NCI-H187 treated with DMSO at 0.1 percent for 48 hours (cell line): ENCODE results near the gene SEPTIN5.
"Not testable (repeated sequence)": the region's sequence is repeated elsewhere in the genome, so short reads cannot be mapped to it uniquely, and the experiment has no call there.

Experiments
- DNase-seq: peaks from one replicate; lab custom pipeline; 2025; lab: John Stamatoyannopoulos, UW

Gene SEPTIN5

DNA sequence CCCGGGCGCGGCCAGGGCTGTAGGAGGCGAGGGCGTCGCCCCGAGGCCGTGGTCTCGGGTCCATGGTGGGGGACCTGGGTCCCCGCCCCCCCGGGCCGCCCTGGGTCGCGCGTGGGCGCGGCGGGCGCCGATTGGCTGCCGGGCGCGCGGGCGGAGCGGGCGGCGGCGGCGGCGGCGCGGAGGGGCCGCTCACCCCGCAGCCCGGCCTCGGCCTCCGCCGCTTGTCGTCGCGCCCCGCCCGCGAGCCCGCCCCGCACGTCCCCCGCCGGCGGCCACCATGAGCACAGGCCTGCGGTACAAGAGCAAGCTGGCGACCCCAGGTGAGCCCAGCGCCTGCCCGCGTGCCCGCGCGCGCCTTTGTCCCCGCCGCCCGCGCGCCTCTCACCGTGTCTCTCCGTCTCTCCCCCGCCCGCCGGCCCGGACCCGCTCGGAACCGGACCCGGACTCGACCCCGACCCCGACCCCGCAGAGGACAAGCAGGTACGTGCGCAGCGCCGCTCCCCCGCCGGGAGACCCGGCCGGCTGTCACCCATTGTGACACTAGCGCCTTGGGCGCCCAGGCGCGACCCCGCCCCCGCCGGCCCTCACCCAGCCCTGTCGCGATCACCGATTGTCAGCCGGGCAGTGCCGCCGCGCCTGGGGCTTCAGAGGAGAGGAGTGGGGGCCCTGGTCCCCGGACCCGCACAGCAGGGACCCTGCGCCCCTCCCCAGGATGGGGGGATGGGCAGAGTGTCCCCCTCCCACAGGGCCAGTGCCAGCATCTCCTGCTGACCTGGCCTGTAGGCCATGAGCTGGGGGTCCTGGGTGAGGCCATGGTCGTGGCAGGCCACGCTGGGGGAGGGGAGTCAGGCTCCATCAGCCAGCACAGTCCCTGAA lies at the start of gene SEPTIN5:
TSS of gene SEPTIN5 (plus strand) at position 192 of the 876 bp plus-strand sequence. CDS start at position 278, 86 bp downstream.
- no peak for DNase-seq

DNA sequence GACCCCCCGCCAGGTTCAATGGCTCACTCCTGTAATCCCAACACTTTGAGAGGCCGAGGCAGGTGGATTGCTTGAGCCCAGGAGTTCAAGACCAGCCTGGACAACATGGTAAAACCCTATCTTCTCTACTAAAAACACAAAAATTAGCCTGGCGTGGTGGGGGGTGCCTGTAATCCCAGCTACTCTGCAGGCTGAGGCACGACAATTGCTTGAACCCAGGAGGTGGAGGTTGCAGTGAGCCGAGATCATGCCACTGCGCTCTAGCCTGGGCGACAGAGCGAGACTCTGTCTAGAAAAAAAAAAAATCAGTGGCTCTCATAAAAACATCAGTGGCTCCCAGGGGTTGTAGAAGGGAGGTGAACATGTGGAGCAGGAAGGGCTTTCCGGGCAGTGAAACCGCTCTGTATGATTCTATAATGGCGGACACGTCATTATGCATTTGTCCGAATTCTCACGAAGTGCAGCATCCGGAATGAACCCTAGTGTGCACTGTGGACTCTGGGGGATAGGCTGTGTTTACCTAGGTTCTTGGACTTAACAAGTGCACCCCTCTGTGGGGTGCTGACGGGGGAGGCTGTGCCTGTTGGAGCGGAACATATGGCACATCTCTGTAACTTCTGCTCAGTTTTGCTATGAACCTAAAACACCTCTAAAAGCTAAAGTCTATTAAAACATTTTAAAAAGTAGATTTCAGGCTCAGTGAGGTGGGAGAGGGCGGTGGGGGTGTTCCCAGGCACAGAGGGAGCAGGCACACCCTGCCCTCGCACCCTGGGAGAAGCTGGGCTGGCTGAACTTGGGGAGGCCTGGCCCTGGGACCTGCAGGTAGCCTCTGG lies 49.1 kb upstream of the SEPTIN5 start:
- DNase-seq: no peak

DNA sequence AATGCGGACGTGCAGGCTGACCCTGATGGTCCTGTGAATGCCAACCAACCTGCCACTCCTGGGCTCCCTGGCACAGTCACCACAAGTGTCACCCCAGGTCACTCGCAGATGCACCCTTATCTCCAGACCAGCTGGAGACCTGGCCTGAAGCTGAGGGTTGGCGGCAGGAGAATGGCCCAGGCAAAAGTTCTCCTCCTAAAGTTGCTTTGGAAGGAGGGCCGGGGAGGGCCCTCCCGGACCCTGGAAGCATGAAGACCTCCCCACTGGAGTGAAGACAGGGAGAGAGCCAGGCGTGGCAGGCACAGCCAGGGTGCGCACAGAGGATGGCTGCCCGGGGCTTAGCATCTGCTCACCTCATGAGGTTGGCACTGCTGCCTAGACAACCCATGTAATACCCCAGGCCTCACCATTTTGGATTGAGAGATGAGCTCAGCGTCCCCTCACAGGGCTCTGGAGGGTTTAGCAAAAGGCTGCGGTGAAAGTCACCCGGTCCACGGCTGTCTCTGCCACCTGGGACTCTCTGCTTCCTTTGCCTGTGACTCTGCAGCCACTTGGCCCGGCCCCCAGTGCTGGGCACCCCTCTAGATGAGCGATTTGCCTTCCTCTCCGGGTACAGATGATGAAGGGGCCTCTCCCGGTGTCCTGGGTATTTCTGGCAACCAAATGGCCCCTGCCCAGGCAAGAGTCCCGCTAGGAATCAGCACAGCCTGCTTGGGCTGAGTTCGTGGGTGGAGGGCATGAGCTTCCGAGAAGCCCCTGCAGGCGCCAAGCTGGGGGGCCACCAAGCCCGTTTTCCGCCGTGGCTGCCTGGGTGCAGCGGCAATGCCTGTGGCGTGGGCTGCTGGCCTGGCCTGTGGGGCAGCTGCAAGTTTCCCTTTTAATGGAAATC lies 48.3 kb upstream of the SEPTIN5 start:
- DNase-seq: no peak

DNA sequence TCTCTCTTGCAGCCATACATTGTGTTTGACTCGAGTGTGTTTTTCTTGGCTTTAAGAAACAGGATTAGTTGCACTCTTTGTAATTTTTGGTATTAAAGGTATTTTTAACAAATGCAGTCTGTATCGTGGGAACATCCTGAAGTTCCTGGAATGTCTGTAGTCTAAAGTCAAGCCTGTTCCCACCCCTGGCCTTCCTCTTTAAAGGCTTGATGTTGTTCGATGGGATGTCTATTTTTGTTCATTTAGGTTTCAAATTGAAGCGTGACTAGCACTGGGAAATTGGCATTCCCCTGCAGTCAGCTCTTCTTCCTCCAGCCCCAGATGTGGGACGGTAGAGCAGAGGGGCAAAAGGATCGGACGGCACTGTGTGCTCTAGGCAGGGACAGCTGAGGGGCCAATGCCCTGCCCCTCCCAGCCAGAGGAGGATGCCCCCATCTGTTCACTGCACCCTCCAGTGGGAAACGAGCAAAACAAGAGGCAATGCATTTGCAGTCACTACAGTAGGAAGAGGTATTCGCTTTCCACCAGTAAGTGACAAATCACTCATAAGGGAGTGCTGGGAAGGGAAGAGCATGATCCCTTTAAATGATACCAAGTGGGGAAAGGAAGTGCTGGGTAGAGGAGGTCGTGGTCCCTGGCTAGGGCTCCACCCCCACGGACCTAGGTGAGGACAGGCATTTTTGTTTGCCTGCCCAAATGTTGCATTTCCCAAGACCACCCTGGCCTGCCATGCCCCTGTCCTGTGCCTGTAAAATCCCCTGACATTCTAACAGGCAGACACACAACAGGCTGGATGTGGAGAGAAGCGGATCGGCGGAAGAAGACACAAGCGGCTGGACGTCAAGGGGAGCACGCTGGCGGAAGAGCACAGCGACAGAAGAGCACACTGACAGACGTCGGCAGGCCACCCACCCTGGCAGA lies 47.4 kb upstream of the SEPTIN5 start:
- no peak for DNase-seq

DNA sequence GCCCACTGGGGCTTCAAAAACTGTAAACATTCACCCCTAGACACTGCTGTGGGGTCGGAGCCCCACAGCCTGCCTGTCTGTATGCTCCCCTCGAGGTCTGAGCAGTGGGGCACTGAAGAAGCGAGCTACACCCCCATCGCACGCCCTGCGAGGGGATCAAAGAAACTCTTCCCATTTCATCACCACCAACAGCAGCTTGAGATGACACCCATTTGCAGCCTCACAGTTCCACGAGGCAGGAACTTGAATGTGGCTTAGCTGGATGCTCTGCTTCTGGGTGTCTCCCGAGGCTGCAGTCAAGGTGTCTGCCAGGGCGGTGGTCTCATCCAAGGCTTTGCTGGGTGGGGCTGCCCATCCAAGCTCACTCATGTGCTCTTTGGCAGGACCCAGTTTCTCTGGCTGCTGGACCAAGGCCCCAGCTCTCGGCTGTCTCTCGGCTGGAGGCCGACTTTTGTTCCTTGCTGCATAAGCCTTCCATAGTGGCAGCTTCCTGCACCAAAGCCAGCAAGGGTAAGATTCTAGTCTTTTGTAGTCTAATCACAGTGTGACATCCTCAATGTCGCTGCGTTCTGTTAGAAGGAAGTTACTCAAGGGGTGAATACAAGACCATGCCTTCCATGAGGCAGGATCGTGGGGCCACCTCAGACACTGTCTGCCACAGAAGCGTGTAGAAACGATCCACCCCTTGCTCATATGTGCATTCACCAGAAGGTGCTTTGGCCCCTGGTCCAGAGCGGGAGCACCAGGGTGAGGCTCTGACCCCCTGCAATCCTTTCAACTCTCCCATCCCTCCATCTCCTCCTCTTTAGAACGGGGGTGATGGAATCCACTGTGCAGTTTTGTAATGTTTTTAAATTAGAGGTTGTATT lies 46.2 kb upstream of the SEPTIN5 start:
- no peak for DNase-seq

DNA sequence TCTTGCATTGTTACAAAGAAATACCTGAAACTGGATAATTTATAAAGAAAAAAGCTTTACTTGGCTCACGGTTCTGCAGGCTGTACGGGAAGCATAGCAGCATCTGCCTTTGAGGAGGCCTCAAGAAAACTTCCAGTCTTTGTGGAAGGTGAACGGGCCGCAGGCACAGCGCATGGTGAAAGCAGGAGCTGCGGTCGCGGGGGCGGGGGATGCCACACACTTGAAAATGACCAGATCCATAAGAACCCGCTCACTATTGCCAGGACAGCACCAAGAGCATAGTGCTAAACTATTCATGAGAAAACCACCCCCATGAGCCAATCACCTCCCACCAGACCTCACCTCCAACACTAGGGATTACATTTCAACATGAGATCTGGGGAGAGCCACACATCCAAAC lies 45.6 kb upstream of the SEPTIN5 start:
- no peak for DNase-seq

DNA sequence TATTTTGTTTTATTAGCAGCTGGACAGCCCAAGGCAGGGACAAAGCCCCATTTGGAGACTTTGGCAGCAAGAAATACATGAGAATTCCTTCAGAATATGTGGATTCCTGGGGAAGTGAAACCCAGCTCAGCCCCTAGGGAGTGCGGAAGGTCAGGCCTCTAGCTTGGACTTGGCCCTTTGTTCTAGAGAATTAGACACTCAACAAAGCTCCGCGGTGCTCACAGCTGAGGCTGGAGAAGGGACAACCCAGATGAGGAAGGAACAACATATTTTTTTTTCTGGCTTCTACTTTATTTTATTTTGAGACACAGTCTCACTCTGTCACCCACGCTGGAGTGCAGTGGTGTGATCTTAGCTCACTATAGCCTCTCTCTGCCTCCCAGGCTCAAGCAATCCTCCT lies 44.7 kb upstream of the SEPTIN5 start:
- no peak for DNase-seq

DNA sequence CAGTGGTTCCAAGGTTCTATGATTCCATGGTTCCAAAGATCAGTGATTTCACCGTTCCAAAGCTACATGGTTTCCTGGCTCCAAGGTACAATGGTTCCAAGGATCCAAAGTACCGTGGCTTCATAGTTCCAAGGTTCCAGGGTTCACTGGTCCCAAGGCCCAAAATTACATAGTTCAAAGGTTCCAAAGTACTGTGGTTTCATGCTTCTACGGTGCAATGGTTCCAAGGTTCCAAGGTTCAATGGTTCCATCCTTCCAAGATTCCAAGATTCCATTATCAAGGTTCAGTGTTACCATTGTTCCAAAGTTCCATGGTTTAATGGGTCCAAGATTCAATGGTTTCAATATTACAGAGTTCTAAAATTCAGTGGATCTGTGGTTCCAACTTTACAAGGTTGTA lies 43.0 kb upstream of the SEPTIN5 start:
- no peak for DNase-seq

DNA sequence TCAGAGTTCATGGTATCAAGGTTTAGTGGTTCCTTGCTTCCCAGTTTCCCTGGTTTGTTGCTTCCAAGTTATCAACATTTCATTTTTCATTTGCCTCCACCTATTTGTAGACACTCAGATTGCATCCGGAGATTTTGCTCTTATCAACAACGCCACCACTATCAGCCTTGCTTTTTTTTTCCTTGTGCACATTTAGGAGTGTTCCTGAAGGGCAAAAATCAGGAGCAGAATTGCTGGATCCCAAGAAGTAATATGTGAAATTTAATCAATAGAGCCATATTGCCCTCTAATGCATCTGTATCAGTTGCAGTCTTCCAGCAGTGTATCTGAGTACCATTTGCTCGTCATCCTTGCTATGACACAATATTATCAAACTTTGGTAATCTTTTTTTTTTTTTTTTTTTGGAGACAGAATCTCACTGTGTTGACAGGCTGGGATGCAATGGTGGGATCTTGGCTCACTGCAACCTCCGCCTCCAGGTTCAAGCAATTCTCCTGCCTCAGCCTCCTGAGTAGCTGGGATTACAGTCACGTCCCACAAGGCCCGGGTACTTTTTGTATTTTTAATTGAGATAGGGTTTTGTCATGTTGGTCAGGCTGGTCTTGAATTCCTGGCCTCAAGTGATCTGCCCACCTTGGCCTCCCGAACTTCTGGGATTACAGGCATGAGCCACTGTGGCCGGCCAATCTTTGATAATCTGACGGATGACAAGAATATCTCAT lies 42.1 kb upstream of the SEPTIN5 start:
- DNase-seq: no peak

DNA sequence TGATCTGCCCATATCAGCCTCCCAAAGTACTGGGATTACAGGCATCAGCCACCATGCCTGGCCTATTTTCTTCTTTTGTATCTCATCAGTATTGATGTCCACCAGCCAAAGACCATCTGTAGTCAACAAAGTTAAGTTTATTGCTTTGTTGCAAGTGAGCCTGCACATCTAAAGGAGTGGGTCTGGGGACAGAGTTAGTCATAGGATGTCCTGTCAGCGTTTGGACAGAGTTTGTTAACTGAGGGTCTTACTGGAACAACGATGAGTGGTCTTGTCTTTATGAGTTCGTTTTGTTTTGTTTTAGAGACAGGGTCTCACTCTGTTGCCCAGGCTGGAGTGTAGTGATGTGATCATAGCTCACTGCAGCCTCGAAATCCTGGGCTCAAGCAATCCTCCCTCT lies 40.6 kb upstream of the SEPTIN5 start:
- DNase-seq: no peak

DNA sequence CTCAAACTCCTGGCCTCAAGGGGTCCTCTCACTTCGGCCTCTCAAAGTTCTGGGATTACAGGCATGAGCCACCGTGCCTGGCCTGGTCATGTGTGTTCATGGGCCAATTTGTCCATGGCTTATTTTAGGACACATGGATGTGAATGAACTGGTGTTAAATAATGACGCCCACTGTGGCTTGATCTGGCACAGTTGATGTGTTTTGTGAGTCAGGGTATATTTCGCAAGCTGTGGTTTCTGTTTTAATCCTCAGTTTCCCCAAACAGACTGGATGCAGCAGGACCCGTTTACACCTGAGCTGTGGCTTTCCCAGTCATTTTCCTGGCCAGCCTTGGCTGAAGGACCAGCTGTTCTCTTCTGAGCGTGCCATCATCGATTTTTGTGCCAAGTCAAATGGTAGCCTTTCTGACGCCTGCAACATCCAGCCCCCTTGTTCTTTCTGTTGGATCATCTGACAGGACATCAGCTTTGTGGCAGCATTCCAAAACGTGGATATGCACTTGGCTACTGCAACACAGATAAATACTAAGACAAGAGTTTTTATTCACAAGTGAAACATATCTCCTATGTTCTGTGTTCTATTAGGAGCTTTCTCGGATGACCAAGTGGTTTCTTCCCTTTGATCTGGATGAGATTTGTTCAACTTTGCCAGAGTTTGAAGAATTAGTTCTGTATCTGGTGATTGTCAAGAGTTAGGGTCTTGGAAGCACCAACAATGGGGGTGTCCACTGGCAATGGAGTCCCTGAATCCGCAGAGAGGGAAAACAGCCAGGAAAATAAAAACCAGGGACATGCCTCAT lies 40.0 kb upstream of the SEPTIN5 start:
- no peak for DNase-seq

DNA sequence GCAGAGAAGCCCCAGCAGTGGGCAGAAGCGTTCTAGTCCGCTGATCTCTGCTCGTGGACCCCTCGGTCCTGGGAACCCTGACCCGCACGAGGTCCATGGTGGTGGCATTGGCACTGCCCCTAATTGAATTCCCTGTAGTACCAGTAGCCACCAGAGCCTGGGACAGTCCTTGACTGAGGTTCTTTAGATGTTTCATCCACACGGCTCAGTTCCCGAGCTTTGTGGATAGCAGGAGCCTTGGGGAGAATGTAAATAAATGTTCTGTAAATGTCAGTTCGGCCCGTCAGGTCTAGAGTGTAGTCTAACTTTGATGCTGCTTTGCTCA lies 39.4 kb upstream of the SEPTIN5 start:
- DNase-seq: no peak

DNA sequence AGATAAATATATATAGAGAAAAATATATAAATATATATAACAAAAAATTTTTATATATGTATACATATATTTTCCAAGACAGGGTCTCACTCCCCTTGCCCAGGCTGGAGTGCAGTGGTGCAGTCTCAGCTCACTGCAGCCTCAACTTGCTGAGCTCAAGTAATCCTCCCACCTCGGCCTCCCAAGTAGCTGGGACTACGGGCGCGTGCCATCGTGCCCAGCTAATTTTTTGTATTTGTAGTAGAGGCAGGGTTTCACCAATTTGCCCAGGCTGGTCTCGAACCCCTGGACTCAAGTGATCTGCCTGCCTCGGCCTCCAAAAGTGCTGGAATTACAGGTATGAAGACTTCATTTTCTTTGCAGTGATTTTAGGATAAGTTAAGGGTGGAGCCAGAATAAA lies 38.9 kb upstream of the SEPTIN5 start:
- no peak for DNase-seq

DNA sequence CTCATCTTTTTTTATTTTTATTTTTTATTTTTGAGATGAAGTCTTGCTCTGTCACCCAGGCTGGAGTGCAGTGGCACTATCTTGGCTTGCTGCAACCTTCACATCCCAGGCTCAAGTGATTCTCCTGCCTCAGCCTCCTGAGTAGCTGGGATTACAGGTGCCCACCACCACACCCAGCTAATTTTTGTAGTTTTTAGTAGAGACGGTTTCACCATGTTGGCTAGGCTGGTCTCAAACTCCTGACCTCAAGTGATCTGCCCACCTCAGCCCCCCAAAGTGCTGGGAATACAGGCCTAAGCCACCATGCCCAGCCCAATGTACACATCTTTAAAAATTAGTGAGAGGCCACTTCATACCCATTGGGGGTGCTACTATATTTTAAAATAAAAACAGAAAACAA lies 37.9 kb upstream of the SEPTIN5 start:
- DNase-seq: not testable (repeated sequence)

DNA sequence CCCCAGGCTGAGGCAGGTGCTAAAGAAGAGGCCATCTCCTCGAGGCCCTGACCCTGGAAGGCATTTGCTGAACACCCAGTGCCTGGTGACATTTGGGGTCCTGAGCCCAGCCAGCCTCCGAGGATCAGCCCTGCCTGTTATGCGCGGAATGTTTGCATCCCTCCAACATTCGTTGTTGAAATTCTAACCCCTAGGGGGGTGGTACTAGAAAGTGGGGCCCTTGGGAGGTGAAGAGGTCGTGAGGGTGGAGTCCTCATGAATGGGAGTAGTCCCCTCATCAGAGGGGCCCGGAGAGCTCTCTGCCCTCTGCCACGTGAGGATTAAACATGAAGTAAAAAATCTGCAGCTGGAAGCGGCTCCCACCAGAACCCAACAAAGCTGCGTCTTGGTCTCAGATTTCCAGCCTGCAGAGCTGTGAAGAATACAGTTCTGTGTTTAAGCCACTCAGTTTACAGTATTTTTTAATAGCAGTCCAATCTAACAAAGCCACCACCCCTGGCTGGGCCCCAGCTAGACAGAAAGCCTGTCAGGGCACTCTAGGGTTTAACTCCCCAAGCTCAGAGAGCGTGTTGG lies 35.3 kb upstream of the SEPTIN5 start:
- no peak for DNase-seq

DNA sequence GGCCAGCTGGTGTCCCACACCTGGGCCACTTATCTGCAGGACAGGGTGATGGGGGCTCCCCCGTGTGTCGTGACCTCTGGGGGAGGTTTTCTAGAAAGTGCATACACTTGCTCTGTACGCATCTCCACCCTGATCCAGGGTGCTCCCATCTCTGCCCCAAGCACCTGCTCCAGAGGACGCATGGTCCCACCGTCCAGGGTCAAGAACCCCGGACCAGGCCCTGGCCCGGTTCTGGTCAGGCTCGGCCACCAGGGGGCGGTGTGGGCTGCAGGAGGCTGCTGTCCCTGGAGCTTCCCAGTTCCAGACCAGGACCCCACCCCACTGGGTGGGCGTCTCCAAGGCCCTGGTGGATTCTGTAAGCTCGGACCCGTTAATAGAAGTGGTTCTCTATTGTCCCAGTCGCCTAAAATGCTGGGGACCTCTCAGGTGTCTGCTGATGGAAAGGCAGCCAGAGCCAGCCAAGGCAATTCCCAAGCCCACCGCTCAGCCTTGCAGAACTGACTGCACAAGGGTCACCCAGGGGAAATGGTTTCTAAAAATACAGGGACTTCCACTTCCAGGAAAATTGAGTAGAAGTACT lies 34.7 kb upstream of the SEPTIN5 start:
- DNase-seq: no peak

DNA sequence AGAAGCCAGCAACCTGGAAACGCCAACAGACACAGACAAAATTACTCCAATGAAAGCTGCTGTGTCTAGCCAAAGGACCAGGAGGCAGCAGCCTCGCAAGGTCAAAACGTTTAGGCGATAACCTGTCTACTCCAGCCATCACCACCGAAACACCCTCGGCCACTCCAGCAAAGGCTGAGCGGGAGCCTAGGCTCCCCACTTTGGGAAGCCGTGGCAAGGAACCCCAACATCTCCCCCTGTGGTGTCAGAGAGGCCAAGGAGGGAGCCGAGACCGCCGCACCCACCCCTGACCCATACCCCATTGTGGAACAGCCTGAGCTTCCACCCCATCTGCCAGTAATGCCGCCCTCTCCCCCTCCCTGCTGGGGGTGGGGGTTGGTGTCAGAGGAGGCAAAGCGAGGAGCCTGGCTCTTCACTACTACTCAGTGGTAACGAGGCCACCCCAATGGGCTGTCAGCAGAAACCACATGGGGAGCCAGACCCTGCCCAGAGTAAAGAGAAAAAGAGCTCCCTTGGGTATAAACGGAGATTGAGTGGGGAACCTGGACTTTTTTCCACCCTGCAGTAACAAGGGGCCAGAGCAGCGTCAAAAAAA lies 33.9 kb upstream of the SEPTIN5 start:
- no peak for DNase-seq
